NB4 (cell line): ENCODE results near the gene ST6GALNAC3.

ENCODE experiments used
- TF ChIP-seq, protein P1 (sequence below): IDR thresholded peaks from one replicate; pipeline ENCODE4 v1.5.1; 2012; ENCODE audit warnings: low read depth, low read length
- TF ChIP-seq, protein P2 (sequence below): IDR thresholded peaks from 2 replicates; pipeline ENCODE4 v1.6.1; 2011; ENCODE audit warnings: low read depth, low read length

DNA sequence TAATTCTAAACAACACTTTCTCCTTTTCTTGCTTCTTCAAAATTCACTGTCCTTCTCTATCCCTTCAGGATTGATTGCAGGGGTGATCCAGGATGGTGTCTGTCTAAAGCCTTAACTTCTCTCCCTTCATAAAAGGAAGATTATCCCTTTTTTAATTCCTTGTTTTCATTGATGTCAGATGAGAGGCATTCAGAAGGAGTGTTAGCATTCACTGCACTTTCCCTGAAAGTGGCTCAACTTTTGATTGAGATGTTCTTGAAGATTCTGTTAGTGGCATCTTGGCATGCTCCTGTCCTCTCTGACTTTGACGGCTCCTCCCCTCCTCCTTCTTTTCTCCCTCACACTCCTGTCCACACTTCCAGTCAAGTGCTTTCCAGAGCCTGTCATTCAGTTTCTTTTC, 71.6 kb downstream of the ST6GALNAC3 start:
- TF ChIP-seq, protein P1, sequence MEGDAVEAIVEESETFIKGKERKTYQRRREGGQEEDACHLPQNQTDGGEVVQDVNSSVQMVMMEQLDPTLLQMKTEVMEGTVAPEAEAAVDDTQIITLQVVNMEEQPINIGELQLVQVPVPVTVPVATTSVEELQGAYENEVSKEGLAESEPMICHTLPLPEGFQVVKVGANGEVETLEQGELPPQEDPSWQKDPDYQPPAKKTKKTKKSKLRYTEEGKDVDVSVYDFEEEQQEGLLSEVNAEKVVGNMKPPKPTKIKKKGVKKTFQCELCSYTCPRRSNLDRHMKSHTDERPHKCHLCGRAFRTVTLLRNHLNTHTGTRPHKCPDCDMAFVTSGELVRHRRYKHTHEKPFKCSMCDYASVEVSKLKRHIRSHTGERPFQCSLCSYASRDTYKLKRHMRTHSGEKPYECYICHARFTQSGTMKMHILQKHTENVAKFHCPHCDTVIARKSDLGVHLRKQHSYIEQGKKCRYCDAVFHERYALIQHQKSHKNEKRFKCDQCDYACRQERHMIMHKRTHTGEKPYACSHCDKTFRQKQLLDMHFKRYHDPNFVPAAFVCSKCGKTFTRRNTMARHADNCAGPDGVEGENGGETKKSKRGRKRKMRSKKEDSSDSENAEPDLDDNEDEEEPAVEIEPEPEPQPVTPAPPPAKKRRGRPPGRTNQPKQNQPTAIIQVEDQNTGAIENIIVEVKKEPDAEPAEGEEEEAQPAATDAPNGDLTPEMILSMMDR = no peak
- TF ChIP-seq, protein P2, sequence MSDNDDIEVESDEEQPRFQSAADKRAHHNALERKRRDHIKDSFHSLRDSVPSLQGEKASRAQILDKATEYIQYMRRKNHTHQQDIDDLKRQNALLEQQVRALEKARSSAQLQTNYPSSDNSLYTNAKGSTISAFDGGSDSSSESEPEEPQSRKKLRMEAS = no peak
